ENCODE measurements around the gene PTPRM. TPM values are rescaled to one million over a fixed set of nuclear protein-coding genes. Genes with fewer than 3 reads are reported as not detected.

Gene PTPRM
- polyA plus RNA-seq, 1 donor from 2014 or later: 126 TPM

DNA sequence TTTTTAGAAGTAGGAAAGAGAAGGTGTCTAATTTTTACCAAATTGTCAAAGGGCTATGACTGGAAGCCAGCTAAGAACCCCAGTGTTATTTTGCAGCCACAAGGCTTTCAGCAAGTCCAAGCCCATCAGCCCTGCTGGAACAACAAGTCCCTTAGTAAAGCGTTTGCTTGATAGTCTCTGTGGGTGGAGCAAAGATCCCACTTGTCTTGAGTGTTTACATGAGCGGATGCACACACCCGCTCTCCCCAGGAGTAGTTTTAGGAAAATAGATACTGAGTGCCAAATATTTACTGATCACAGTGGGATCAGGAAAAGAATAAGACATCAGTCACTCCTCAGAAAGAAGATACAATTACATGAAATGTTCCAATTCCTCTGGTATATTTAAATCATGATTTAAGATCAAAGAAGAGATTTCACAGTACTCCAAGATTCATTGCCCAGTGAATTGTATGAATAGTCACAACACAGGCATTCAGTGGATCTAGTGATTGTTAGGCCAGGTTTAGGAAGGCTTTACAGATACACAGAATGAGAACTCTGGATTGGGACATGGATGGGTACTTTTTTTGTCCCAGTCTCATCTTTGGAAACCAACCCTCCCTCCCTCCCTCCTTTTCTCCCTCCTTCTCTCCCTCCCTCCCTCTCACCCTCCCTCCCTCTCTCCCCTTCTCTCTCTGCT is 514.9 kb downstream of the PTPRM start:
- TF ChIP-seq, protein P1, sequence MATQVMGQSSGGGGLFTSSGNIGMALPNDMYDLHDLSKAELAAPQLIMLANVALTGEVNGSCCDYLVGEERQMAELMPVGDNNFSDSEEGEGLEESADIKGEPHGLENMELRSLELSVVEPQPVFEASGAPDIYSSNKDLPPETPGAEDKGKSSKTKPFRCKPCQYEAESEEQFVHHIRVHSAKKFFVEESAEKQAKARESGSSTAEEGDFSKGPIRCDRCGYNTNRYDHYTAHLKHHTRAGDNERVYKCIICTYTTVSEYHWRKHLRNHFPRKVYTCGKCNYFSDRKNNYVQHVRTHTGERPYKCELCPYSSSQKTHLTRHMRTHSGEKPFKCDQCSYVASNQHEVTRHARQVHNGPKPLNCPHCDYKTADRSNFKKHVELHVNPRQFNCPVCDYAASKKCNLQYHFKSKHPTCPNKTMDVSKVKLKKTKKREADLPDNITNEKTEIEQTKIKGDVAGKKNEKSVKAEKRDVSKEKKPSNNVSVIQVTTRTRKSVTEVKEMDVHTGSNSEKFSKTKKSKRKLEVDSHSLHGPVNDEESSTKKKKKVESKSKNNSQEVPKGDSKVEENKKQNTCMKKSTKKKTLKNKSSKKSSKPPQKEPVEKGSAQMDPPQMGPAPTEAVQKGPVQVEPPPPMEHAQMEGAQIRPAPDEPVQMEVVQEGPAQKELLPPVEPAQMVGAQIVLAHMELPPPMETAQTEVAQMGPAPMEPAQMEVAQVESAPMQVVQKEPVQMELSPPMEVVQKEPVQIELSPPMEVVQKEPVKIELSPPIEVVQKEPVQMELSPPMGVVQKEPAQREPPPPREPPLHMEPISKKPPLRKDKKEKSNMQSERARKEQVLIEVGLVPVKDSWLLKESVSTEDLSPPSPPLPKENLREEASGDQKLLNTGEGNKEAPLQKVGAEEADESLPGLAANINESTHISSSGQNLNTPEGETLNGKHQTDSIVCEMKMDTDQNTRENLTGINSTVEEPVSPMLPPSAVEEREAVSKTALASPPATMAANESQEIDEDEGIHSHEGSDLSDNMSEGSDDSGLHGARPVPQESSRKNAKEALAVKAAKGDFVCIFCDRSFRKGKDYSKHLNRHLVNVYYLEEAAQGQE (IDR thresholded peaks at IDR 0.05; ENCODE audit: borderline replicate concordance): no peak
- TF ChIP-seq TAF1 (IDR thresholded peaks at IDR 0.05; ENCODE audit: low read depth): no peak
- no peak for TF ChIP-seq POLR2AphosphoS5 (IDR thresholded peaks at IDR 0.05)
- no peak for TF ChIP-seq EZH2 (IDR thresholded peaks at IDR 0.05; ENCODE audit: borderline replicate concordance, insufficient read depth, low read length, poor library complexity, severe bottlenecking)
- TF ChIP-seq, protein P2, sequence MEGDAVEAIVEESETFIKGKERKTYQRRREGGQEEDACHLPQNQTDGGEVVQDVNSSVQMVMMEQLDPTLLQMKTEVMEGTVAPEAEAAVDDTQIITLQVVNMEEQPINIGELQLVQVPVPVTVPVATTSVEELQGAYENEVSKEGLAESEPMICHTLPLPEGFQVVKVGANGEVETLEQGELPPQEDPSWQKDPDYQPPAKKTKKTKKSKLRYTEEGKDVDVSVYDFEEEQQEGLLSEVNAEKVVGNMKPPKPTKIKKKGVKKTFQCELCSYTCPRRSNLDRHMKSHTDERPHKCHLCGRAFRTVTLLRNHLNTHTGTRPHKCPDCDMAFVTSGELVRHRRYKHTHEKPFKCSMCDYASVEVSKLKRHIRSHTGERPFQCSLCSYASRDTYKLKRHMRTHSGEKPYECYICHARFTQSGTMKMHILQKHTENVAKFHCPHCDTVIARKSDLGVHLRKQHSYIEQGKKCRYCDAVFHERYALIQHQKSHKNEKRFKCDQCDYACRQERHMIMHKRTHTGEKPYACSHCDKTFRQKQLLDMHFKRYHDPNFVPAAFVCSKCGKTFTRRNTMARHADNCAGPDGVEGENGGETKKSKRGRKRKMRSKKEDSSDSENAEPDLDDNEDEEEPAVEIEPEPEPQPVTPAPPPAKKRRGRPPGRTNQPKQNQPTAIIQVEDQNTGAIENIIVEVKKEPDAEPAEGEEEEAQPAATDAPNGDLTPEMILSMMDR (IDR thresholded peaks at IDR 0.05; ENCODE audit: poor library complexity, severe bottlenecking): no peak
- no peak for TF ChIP-seq EP300 (conservative IDR thresholded peaks at IDR 0.05; ENCODE audit: poor library complexity, severe bottlenecking)
- TF ChIP-seq RAD21 (conservative IDR thresholded peaks at IDR 0.05): no peak
- TF ChIP-seq MXI1 (conservative IDR thresholded peaks at IDR 0.05; ENCODE audit: poor library complexity, severe bottlenecking): no peak
- TF ChIP-seq SMC3 (conservative IDR thresholded peaks at IDR 0.05; ENCODE audit: poor library complexity): no peak

DNA sequence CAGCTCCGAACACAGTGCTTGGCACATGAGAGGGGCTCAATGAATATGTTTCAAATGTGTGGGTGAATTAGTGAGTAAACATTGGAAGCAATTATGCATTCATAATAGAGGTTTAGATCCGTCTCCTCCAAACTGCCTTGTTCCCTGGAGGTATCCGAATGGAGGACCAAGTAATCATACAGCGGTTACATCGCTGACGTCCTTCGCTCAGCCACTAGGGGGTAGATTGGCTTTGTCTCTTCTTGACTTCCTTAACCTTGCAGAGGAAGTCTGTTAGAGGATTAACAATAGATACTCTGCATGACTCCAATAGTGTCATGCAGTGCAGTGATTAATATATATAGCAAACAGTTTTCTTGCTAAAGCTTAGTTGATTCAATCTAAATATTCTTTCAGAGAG is 517.0 kb downstream of the PTPRM start:
- H3K4me2 ChIP-seq (ENCODE audit: low read length): no peak overlapping the region
- no peaks in the 10 kb centered on the region for H4K20me1 ChIP-seq (ENCODE audit: insufficient read depth)
- TF ChIP-seq MXI1 (conservative IDR thresholded peaks at IDR 0.05; ENCODE audit: poor library complexity, severe bottlenecking) (no peak), POLR2AphosphoS5 (IDR thresholded peaks at IDR 0.05) (no peak), SMC3 (conservative IDR thresholded peaks at IDR 0.05; ENCODE audit: poor library complexity) (peak; percentile 62), TAF1 (IDR thresholded peaks at IDR 0.05; ENCODE audit: low read depth) (no peak), EP300 (conservative IDR thresholded peaks at IDR 0.05; ENCODE audit: poor library complexity, severe bottlenecking) (no peak), EZH2 (IDR thresholded peaks at IDR 0.05; ENCODE audit: borderline replicate concordance, insufficient read depth, low read length, poor library complexity, severe bottlenecking) (no peak), RAD21 (conservative IDR thresholded peaks at IDR 0.05) (peak; percentile 64)
- TF ChIP-seq, protein P2 (IDR thresholded peaks at IDR 0.05; ENCODE audit: poor library complexity, severe bottlenecking): peak; percentile 61
- TF ChIP-seq, protein P1 (IDR thresholded peaks at IDR 0.05; ENCODE audit: borderline replicate concordance): no peak
- no peaks in the 10 kb centered on the region for H3K9me2 ChIP-seq (ENCODE audit: insufficient read depth, low read length)
- H3K9me3 ChIP-seq (ENCODE audit: low read length): no peaks in the 10 kb centered on the region
- H3K4me3 ChIP-seq (ENCODE audit: low read length): no peak overlapping the region
- no peak overlapping the region for H3K9ac ChIP-seq (ENCODE audit: low read length)
- H3K27me3 ChIP-seq (ENCODE audit: insufficient read depth, low read depth, low read length): no peaks in the 10 kb centered on the region
- no peak overlapping the region for H2AFZ ChIP-seq (ENCODE audit: low read depth, low read length)
- no peaks in the 10 kb centered on the region for H3K36me3 ChIP-seq (ENCODE audit: insufficient read depth, low read length)
- H3K79me2 ChIP-seq (replicated peaks; ENCODE audit: insufficient read depth, low read length): no peaks in the 10 kb centered on the region
- H3F3A ChIP-seq (ENCODE audit: insufficient read depth, low read length, poor library complexity, severe bottlenecking): no peaks in the 10 kb centered on the region
- H3K27ac ChIP-seq (ENCODE audit: low read length): no peak overlapping the region

More for the DNA sequence above, 514.9 kb downstream of the PTPRM start:
- no peak overlapping the region for H3K27ac ChIP-seq (ENCODE audit: low read length)
- H3K9me2 ChIP-seq (ENCODE audit: insufficient read depth, low read length): no peaks in the 10 kb centered on the region
- H4K20me1 ChIP-seq (ENCODE audit: insufficient read depth): no peaks in the 10 kb centered on the region
- no peak overlapping the region for H3K4me2 ChIP-seq (ENCODE audit: low read length)
- H3K9me3 ChIP-seq (ENCODE audit: low read length): no peaks in the 10 kb centered on the region
- no peak overlapping the region for H3K9ac ChIP-seq (ENCODE audit: low read length)
- no peaks in the 10 kb centered on the region for H3F3A ChIP-seq (ENCODE audit: insufficient read depth, low read length, poor library complexity, severe bottlenecking)
- no peaks in the 10 kb centered on the region for H3K27me3 ChIP-seq (ENCODE audit: insufficient read depth, low read depth, low read length)
- no peaks in the 10 kb centered on the region for H3K79me2 ChIP-seq (replicated peaks; ENCODE audit: insufficient read depth, low read length)
- no peaks in the 10 kb centered on the region for H3K36me3 ChIP-seq (ENCODE audit: insufficient read depth, low read length)
- H3K4me3 ChIP-seq (ENCODE audit: low read length): no peak overlapping the region
- no peak overlapping the region for H2AFZ ChIP-seq (ENCODE audit: low read depth, low read length)
